NCI-H2227 (cell line): ENCODE measurements around the gene PTPRN2.
"Not testable (repeated sequence)": the region's sequence is repeated elsewhere in the genome, so short reads cannot be mapped to it uniquely, and the experiment has no call there.

ENCODE experiments used
- DNase-seq: peaks from one replicate; lab custom pipeline; 2025; ENCODE audit not compliant: unreplicated experiment; lab: John Stamatoyannopoulos, UW

Gene PTPRN2

DNA sequence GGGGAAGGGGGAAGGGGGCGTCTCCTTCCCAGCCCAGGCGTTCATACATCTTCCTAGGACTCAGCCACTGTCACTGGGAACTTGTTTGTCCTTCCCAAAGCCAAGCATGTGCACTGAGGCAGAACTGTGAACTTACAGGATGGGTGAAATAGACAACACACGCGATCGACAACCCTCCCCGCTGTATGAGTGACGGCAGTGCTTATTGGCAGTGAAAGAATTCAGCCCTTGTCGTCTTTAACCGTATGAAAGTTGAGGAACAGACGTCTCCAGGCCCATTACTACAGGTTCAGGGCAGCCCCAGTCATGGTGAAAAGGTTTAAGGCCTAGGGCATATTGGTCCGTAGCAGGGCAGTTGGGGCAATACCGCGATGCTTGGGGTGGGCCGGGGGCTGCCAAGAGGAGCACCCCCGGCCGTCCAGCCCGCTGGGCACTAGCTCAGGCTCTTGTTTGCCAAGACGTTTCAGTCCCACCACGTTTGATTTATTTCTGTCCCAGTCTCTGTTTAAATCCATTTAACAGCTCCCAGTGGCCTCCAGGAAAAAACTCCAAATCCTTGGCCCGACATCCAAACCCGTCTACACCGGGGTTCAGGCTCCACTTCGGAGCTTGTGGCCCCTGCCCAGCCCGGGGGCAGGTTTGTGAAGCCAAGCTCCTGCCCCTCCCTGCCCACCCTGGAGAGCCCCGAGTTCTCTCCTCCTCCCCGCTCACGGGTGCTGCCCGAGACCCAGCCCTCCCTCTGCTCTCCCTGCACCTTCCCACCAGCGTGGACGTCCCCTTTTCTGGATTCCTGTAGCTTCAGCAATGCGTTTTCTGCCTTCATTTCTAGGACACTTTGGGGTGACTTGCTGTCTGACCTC is 1091.0 kb downstream of the PTPRN2 start:
- no peak for DNase-seq

DNA sequence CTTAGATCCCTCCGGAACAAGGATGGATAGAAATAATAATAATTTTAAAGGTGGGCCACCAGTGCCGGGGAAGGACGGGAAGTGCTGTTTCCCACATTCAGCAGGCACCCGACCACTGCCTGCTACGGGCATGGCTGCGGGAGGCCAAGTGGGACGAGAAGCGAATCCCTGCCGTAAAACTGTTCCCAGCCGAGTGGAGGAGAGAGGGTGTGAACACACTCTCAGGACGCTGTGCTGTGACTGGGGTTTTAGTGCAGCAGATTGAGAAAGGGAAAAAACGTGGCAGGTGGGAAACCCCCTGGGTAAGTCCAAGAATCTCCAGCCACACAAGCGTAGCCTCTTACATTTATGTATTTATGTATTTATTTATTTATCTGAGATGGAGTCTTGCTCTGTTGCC is 1092.0 kb downstream of the PTPRN2 start:
- no peak for DNase-seq

DNA sequence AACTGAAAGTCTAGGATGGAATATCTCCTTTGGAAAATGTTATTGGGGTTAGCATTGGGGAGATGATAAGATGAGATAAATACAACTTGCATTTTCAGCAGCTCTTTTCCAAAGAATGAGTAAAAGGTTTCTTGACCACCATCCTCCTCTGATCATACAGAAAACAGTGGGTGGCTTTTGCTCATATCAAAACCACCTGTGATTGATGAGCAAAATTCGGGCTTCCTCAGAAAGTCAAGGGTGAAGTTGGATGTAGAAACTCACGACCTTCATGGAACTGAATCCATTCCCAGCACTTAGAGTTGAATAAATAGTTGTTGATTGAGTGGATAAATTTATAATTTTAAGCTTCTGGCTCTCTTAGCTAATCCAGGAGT is 1092.5 kb downstream of the PTPRN2 start:
- no peak for DNase-seq

GRCh38 chr7:157494506-157495176 is 1093.0 kb downstream of the PTPRN2 start:
- DNase-seq: no peak

GRCh38 chr7:157493776-157494175 is 1093.8 kb downstream of the PTPRN2 start:
- no peak for DNase-seq

- no peak for DNase-seq
Measured at GRCh38 chr7:157493017-157493416, 1094.6 kb downstream of the PTPRN2 start.

- no peak for DNase-seq
Measured at GRCh38 chr7:157490465-157490912, 1097.1 kb downstream of the PTPRN2 start.

DNA sequence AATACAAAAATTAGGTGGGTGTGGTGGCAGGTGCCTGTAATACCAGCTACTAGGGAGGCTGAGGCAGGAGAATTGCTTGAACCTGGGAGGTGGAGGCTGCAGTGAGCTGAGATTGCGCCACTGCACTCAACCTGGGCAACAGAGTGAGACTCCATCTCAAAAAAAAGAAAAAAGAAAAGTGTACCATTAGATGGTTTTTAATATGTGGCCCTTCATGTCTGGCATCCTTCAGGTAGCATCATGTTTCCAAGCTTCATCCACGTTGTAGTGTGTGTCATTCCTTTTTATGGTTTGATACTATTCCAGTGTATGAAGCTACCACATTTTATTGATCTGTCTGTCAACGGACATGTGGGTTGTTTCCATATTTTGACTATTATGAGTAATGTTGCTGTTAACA is 1097.8 kb downstream of the PTPRN2 start:
- not testable (repeated sequence) for DNase-seq
